Endodermal cell (in vitro differentiated cells): ENCODE results near the gene FNDC1. TPM values are rescaled to one million over a fixed set of nuclear protein-coding genes. Genes with fewer than 3 reads are reported as not detected.

Experiments used
- DNase-seq: peaks from one replicate; pipeline ENCODE4 v3.0.0-alpha.2; 2017
- H3K27ac ChIP-seq: 2 replicates; pipeline ENCODE4 v1.5.1; 2013; ENCODE audit warnings: mild to moderate bottlenecking, low read depth, low read length, moderate library complexity
- H3K27me3 ChIP-seq: 2 replicates; pipeline ENCODE4 v1.6.1; 2013; ENCODE audit warnings: mild to moderate bottlenecking, low read length, moderate library complexity; ENCODE audit not compliant: insufficient read depth, control insufficient read depth, poor library complexity, severe bottlenecking
- H3K36me3 ChIP-seq: 2 replicates; pipeline ENCODE4 v1.7.0; 2013; ENCODE audit warnings: mild to moderate bottlenecking, low read length, moderate library complexity; ENCODE audit not compliant: control insufficient read depth, insufficient read depth
- H3K4me1 ChIP-seq: one replicate; pipeline ENCODE4 v1.7.0; 2013; ENCODE audit warnings: low read length; ENCODE audit not compliant: control insufficient read depth, insufficient read depth
- H3K4me3 ChIP-seq: 2 replicates; pipeline ENCODE4 v1.5.1; 2013; ENCODE audit warnings: mild to moderate bottlenecking, low read length, moderate library complexity
- H3K9ac ChIP-seq: 2 replicates; pipeline ENCODE4 v1.6.1; 2013; ENCODE audit warnings: mild to moderate bottlenecking, low read length, moderate library complexity; ENCODE audit not compliant: poor library complexity, severe bottlenecking; ENCODE audit errors: extremely low read depth
- H3K9me3 ChIP-seq: 2 replicates; pipeline ENCODE4 v1.6.1; 2013; ENCODE audit warnings: mild to moderate bottlenecking, low read length, moderate library complexity; ENCODE audit not compliant: control insufficient read depth
- H3K27ac Mint-ChIP-seq: 2 replicates; pipeline ENCODE4 v1.8.0; 2020; ENCODE audit warnings: mixed read lengths
- H3K27me3 Mint-ChIP-seq: 2 replicates; pipeline ENCODE4 v1.8.0; 2021; ENCODE audit warnings: mild to moderate bottlenecking, mixed read lengths; ENCODE audit not compliant: insufficient read depth
- H3K36me3 Mint-ChIP-seq: 2 replicates; pipeline ENCODE4 v1.8.0; 2020; ENCODE audit warnings: low read depth, mixed read lengths
- H3K4me1 Mint-ChIP-seq: 2 replicates; pipeline ENCODE4 v1.8.0; 2020; ENCODE audit warnings: mixed read lengths
- H3K4me3 Mint-ChIP-seq: 2 replicates; pipeline ENCODE4 v1.8.0; 2020; ENCODE audit warnings: mild to moderate bottlenecking, moderate library complexity, mixed read lengths
- H3K9me3 Mint-ChIP-seq: 2 replicates; pipeline ENCODE4 v1.8.0; 2020; ENCODE audit warnings: mild to moderate bottlenecking, mixed read lengths
- WGBS, 2 experiments: methylation state at CpG; one replicate each; pipeline versions ENCODE4 v1.1.5 to v1.1.7; 2013; ENCODE audit warnings: missing lambda C conversion rate in 2 of 2, mixed read lengths in 1 of 2; ENCODE audit not compliant: insufficient coverage in 1 of 2, insufficient read length in 1 of 2; 5-methylcytosine and 5-hydroxymethylcytosine counted together
- total RNA-seq, 2 donors: library from RNA; stranded (reverse); fragmentation: NEBNext Ultra II Directional in 1 of 2; extraction: Animal tissue kit (Norgen Biotek cat#: 25700) in 1 of 2; gene quantifications; 2 replicates in 1 of 2; 3 replicates in 1 of 2; pipeline ENCODE4 v1.2.1, GENCODE V29; 2021
- TF ChIP-seq, protein P1 (sequence below): fragments of 200-600 bp; sonication (generic); conservative IDR thresholded peaks from 2 replicates; pipeline ENCODE4 v1.5.0; 2021; ENCODE audit warnings: antibody characterized with exemption, mild to moderate bottlenecking

FNDC1 gene
- total RNA-seq, 2 donors from 2014 or later = 0.55 to 0.62 TPM

DNA sequence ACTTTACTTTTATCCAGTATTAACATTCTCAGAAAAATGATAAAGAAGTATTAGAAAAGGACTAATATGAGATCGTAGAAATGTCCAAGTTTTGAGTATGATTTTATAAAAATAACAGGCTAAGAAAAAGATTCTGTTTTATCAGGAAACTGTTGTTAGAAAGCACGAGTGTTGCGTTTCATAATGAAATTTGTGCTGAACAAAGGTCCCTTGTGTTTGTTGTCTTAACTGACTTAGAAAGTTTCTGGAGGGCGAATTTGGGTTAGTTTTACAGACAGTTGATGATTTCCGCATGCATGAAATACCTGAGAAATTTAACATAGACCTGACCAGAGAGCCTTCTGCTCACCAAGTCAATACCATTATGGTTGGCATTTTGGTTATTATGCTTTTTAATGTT, 136.0 kb downstream of the FNDC1 start:
- H3K27ac Mint-ChIP-seq = no peak overlapping the region
- DNase-seq = no peak
- H3K4me3 Mint-ChIP-seq = no peak overlapping the region
- TF ChIP-seq, protein P1, sequence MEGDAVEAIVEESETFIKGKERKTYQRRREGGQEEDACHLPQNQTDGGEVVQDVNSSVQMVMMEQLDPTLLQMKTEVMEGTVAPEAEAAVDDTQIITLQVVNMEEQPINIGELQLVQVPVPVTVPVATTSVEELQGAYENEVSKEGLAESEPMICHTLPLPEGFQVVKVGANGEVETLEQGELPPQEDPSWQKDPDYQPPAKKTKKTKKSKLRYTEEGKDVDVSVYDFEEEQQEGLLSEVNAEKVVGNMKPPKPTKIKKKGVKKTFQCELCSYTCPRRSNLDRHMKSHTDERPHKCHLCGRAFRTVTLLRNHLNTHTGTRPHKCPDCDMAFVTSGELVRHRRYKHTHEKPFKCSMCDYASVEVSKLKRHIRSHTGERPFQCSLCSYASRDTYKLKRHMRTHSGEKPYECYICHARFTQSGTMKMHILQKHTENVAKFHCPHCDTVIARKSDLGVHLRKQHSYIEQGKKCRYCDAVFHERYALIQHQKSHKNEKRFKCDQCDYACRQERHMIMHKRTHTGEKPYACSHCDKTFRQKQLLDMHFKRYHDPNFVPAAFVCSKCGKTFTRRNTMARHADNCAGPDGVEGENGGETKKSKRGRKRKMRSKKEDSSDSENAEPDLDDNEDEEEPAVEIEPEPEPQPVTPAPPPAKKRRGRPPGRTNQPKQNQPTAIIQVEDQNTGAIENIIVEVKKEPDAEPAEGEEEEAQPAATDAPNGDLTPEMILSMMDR = no peak
- Histone ChIP-seq H3K9me3 (peaks cover 13% of the 10 kb centered on the region), H3K27ac (no peak overlapping the region), H3K27me3 (no peaks in the 10 kb centered on the region), H3K4me3 (no peak overlapping the region), H3K36me3 (no peaks in the 10 kb centered on the region), H3K4me1 (no peaks in the 10 kb centered on the region), H3K9ac (no peak overlapping the region)
- 84 to 88% methylated on average over 5 of the region's 5 CpGs for WGBS, 2 experiments
- no peaks in the 10 kb centered on the region for H3K4me1 Mint-ChIP-seq
- no peaks in the 10 kb centered on the region for H3K36me3 Mint-ChIP-seq
- no peaks in the 10 kb centered on the region for H3K9me3 Mint-ChIP-seq
- H3K27me3 Mint-ChIP-seq = no peaks in the 10 kb centered on the region

DNA sequence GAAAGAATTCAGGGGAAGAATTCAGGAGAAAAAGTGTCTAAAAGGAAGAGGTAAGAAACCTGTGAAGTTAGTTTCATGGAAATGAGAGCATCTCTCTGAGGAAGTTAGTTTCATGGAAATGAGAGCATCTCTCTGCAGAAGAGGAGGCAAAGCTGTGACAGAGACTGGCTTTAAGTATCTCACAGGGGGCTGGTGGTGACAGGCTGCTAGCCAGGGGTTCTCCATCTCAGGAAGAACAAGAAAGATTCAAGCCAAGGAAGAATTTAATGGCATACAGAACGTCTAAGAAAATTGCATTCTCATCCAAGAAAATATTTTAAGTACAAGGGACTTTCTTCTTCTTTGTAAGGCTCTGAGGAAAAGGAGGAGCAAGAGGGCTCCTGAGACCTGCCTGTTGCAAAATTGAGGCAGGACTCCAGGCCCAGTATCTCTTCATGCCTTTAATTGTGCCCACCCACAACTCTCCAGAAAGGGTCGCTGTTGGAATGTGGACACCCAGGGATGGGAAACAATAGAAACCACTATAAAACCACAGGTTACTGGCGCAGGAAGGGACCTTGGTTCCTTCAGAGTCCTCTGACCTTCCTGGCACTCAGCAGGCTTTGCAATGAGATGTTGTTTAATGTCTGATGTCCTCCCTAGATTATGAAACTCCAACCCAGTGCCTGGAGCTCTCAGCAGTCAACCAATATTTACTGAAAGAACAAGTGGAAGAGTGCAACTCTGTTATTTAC, 136.8 kb downstream of the FNDC1 start:
- Histone ChIP-seq H3K27ac (no peak overlapping the region), H3K4me1 (no peaks in the 10 kb centered on the region), H3K9ac (no peak overlapping the region), H3K36me3 (no peaks in the 10 kb centered on the region), H3K27me3 (no peaks in the 10 kb centered on the region), H3K4me3 (no peak overlapping the region), H3K9me3 (peaks cover 19% of the 10 kb centered on the region)
- H3K27me3 Mint-ChIP-seq = no peaks in the 10 kb centered on the region
- no peak overlapping the region for H3K4me3 Mint-ChIP-seq
- no peaks in the 10 kb centered on the region for H3K36me3 Mint-ChIP-seq
- no peak overlapping the region for H3K27ac Mint-ChIP-seq
- DNase-seq = peak; percentile 38
- no peaks in the 10 kb centered on the region for H3K4me1 Mint-ChIP-seq
- TF ChIP-seq, protein P1 = no peak
- no peaks in the 10 kb centered on the region for H3K9me3 Mint-ChIP-seq
- WGBS, 2 experiments = 67% methylated on average over 3 of the region's 3 CpGs; no CpG with 5 or more reads in 1 of the 2 experiments

DNA sequence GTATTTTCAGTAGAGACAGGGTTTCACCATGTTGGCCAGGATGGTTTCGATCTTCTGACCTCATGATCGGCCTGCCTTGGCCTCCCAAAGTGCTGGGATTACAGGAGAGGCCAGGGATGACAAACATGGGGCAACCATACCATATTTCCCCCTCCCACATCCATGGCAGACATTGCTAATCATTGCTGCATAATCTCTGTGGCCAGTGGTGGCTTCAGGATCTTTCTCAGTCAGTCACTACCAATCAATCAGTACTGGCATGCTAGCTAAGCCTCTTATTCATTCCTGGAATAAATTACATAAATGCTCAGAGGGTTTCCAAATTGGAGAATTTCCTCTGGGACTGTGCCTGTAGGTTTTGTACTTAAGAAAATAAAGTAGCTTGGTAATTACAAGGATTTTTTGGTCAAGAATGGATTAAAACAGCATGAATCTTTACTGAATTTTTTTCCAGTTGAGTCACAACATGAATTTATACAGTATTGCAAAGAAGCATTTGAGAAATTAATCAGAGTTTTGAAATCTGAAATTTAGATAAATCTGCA, 138.1 kb downstream of the FNDC1 start:
- no peak overlapping the region for H3K27ac Mint-ChIP-seq
- H3K27me3 ChIP-seq = no peaks in the 10 kb centered on the region
- H3K4me3 ChIP-seq = no peak overlapping the region
- H3K36me3 ChIP-seq = no peaks in the 10 kb centered on the region
- TF ChIP-seq, protein P1 = no peak
- no peaks in the 10 kb centered on the region for H3K4me1 ChIP-seq
- H3K27ac ChIP-seq = no peak overlapping the region
- DNase-seq = no peak
- H3K9me3 ChIP-seq = peaks cover 32% of the 10 kb centered on the region
- H3K36me3 Mint-ChIP-seq = no peaks in the 10 kb centered on the region
- no peaks in the 10 kb centered on the region for H3K9me3 Mint-ChIP-seq
- 80% methylated on average over 2 of the region's 2 CpGs; no CpG with 5 or more reads in 1 of the 2 experiments for WGBS, 2 experiments
- no peaks in the 10 kb centered on the region for H3K4me1 Mint-ChIP-seq
- no peaks in the 10 kb centered on the region for H3K27me3 Mint-ChIP-seq
- no peak overlapping the region for H3K4me3 Mint-ChIP-seq
- H3K9ac ChIP-seq = no peak overlapping the region
